HepG2 (cell line): Measurements from ENCODE around the gene ZDHHC7. TPM values are rescaled to one million over a fixed set of nuclear protein-coding genes. Genes with fewer than 3 reads are reported as not detected.

ENCODE experiments used
- GABPB1 ChIP-seq: IDR thresholded peaks from 2 replicates; pipeline ENCODE4 v1.6.1; 2016; ENCODE audit warnings: mild to moderate bottlenecking, missing genetic modification reagents, moderate library complexity, missing compliant biosample characterization
- GLMP ChIP-seq: sonication (generic); formaldehyde crosslinking; IDR thresholded peaks from 2 replicates; pipeline ENCODE4 v1.9.0; 2021; ENCODE audit warnings: missing genetic modification reagents, mild to moderate bottlenecking, borderline replicate concordance
- HIC2 ChIP-seq: sonication (generic); formaldehyde crosslinking; IDR thresholded peaks from 2 replicates; pipeline ENCODE4 v1.9.0; 2022; ENCODE audit warnings: low read depth, missing genetic modification reagents
- KDM5A ChIP-seq: fragments of 200-600 bp; sonication (generic); IDR thresholded peaks from 2 replicates; pipeline ENCODE4 v1.7.0; 2018; ENCODE audit warnings: antibody characterized with exemption, mild to moderate bottlenecking, low read length, borderline replicate concordance
- MED1 ChIP-seq: sonication (generic); formaldehyde crosslinking; IDR thresholded peaks from 2 replicates; pipeline ENCODE4 v1.4.0; 2020; ENCODE audit warnings: missing genetic modification reagents
- NKX3-1 ChIP-seq: sonication (generic); formaldehyde crosslinking; IDR thresholded peaks from 2 replicates; pipeline ENCODE4 v1.5.0; 2020; ENCODE audit warnings: missing genetic modification reagents
- RFX1 ChIP-seq: fragments of 450-650 bp; IDR thresholded peaks from 2 replicates; pipeline ENCODE4 v1.6.1; 2017
- TCF12 ChIP-seq, 2 experiments: fragments of 450-650 bp in 1 of 2; sonication (generic) in 1 of 2; formaldehyde crosslinking in 1 of 2; IDR thresholded peaks; 2 replicates each; pipeline versions ENCODE4 v1.6.1 to v1.8.0; 2017 to 2022; ENCODE audit warnings: antibody characterized with exemption in 1 of 2, mild to moderate bottlenecking in 1 of 2, missing genetic modification reagents in 1 of 2, moderate library complexity in 1 of 2
- TFDP2 ChIP-seq: sonication (generic); formaldehyde crosslinking; IDR thresholded peaks from 2 replicates; pipeline ENCODE4 v1.4.0; 2020; ENCODE audit warnings: missing genetic modification reagents
- ZNF136 ChIP-seq: sonication (generic); formaldehyde crosslinking; IDR thresholded peaks from 2 replicates; pipeline ENCODE4 v1.8.1; 2022; ENCODE audit warnings: low read depth, mild to moderate bottlenecking, moderate library complexity, missing genetic modification reagents
- ZNF430 ChIP-seq: sonication (generic); formaldehyde crosslinking; IDR thresholded peaks from 2 replicates; pipeline ENCODE4 v1.9.0; 2021; ENCODE audit warnings: mild to moderate bottlenecking, missing genetic modification reagents
- ZNF446 ChIP-seq: sonication (generic); formaldehyde crosslinking; IDR thresholded peaks from 2 replicates; pipeline ENCODE4 v1.5.0; 2020; ENCODE audit warnings: mild to moderate bottlenecking, missing genetic modification reagents
- ZNF530 ChIP-seq: sonication (generic); formaldehyde crosslinking; IDR thresholded peaks from 2 replicates; pipeline ENCODE4 v1.5.0; 2020; ENCODE audit warnings: low read depth, mild to moderate bottlenecking, missing genetic modification reagents
- ZNF552 ChIP-seq: sonication (generic); formaldehyde crosslinking; IDR thresholded peaks from 2 replicates; pipeline ENCODE4 v1.9.0; 2022; ENCODE audit warnings: missing genetic modification reagents, mild to moderate bottlenecking, borderline replicate concordance
- ZNF572 ChIP-seq: sonication (generic); formaldehyde crosslinking; IDR thresholded peaks from 2 replicates; pipeline ENCODE4 v1.5.1; 2020; ENCODE audit warnings: mild to moderate bottlenecking, missing genetic modification reagents
- ZNF597 ChIP-seq: sonication (generic); formaldehyde crosslinking; IDR thresholded peaks from 2 replicates; pipeline ENCODE4 v1.5.0; 2020; ENCODE audit warnings: missing genetic modification reagents
- ZNF740 ChIP-seq: sonication (generic); formaldehyde crosslinking; IDR thresholded peaks from 2 replicates; pipeline ENCODE4 v1.4.0; 2020; ENCODE audit warnings: missing genetic modification reagents
- ZNF770 ChIP-seq: sonication (generic); formaldehyde crosslinking; IDR thresholded peaks from 2 replicates; pipeline ENCODE4 v1.5.0; 2020; ENCODE audit warnings: mild to moderate bottlenecking, missing genetic modification reagents
- ZSCAN31 ChIP-seq: sonication (generic); formaldehyde crosslinking; IDR thresholded peaks from 2 replicates; pipeline ENCODE4 v1.5.0; 2020; ENCODE audit warnings: low read depth, mild to moderate bottlenecking, missing genetic modification reagents
- polyA plus RNA-seq, 8 experiments: library from polyadenylated mRNA; depleted of rRNA in 3 of 8; stranded (reverse) in 7 of 8; unstranded in 1 of 8; fragments of >200 nt; fragmentation: Illumina TruSeq in 4 of 8; extraction: Trizol in 4 of 8; gene quantifications; 2 replicates each; pipeline versions ENCODE4 v1.2.1 to v1.2.3, GENCODE V29; 2011 to 2016; ENCODE audit warnings: low read depth in 4 of 8, missing spikeins in 1 of 8, mixed read lengths in 1 of 8; ENCODE audit not compliant: insufficient read depth in 1 of 8
- total RNA-seq, 5 experiments: library from RNA; depleted of rRNA; stranded (reverse); fragments of >200 nt; fragmentation: Illumina TruSeq; extraction: Trizol; gene quantifications; 2 replicates each; pipeline ENCODE4 v1.2.3, GENCODE V29; 2016; ENCODE audit warnings: low read depth in 1 of 5

The ZDHHC7 gene
- total and polyA plus RNA-seq, 2 of the 13 experiments (the other 11 are each of a cell fraction or from before 2014, with no cell fraction given) = 46.8 to 67.6 TPM

- TF ChIP-seq ZNF597 (CRISPR knock-in tag) (no peak), ZNF572 (CRISPR knock-in tag) (no peak), ZNF446 (CRISPR knock-in tag) (0 out of 2 replicates have a peak, but pooled peaks have one; percentile 88), KDM5A (no peak), TCF12 (IDR thresholded peaks at IDR 0.05) (no peak), TCF12 (CRISPR knock-in tag; IDR thresholded peaks at IDR 0.05) (no peak), NKX3-1 (CRISPR knock-in tag) (no peak), RFX1 (no peak), ZNF136 (no peak), ZNF770 (CRISPR knock-in tag) (no peak), MED1 (CRISPR knock-in tag) (no peak), ZNF430 (CRISPR knock-in tag) (no peak), GABPB1 (CRISPR knock-in tag) (no peak), ZNF530 (CRISPR knock-in tag) (no peak), TFDP2 (CRISPR knock-in tag) (no peak), HIC2 (no peak), GLMP (CRISPR knock-in tag) (no peak), ZSCAN31 (no peak), ZNF740 (no peak), ZNF552 (CRISPR knock-in tag) (0 out of 2 replicates have a peak, but pooled peaks have one; percentile 1)
Measured at GRCh38 chr16:85056211-85056748, 44.9 kb upstream of the ZDHHC7 start (continued).
